A549 (cell line): ENCODE results near the gene PTK7.

Experiments
- CEBPB ChIP-seq, 2 experiments: fragments of >200 bp in 1 of 2; sonication (Bioruptor Twin) in 1 of 2; formaldehyde crosslinking in 1 of 2; IDR thresholded peaks; 2 replicates each; pipeline ENCODE4 v1.6.1; 2012 to 2016
- HOXB5 ChIP-seq: fragments of 250-450 bp; sonication (Bioruptor Pico); IDR thresholded peaks from 2 replicates; pipeline ENCODE4 v1.5.0; 2020; ENCODE audit warnings: mild to moderate bottlenecking, moderate library complexity
- KDM5A ChIP-seq: fragments of 200-600 bp; sonication (generic); IDR thresholded peaks from 2 replicates; pipeline ENCODE4 v1.6.1; 2016; ENCODE audit warnings: antibody characterized with exemption, mild to moderate bottlenecking
- MAFK ChIP-seq: fragments of 450-650 bp; IDR thresholded peaks from 2 replicates; pipeline ENCODE4 v1.6.1; 2014; ENCODE audit not compliant: partially characterized antibody
- MYC ChIP-seq: IDR thresholded peaks from 2 replicates; pipeline ENCODE4 v1.6.1; 2012; ENCODE audit warnings: mild to moderate bottlenecking, inconsistent platforms, low read length, improper control_type of control experiment, borderline replicate concordance
- POLR2A ChIP-seq: IDR thresholded peaks from 2 replicates; pipeline ENCODE4 v1.6.1; 2012; ENCODE audit warnings: mild to moderate bottlenecking, low read length
- RFX5 ChIP-seq: fragments of 450-650 bp; IDR thresholded peaks from 2 replicates; pipeline ENCODE4 v1.7.1; 2014; ENCODE audit warnings: antibody characterized with exemption, mild to moderate bottlenecking, moderate library complexity
- RNF2 ChIP-seq: fragments of 200-600 bp; sonication (generic); IDR thresholded peaks from 2 replicates; pipeline ENCODE4 v1.6.1; 2016; ENCODE audit warnings: low read depth, mild to moderate bottlenecking, antibody characterized with exemption, moderate library complexity, borderline replicate concordance
- ZSCAN20 ChIP-seq: fragments of 250-450 bp; sonication (Bioruptor Pico); IDR thresholded peaks from 2 replicates; pipeline ENCODE4 v1.8.0; 2022; ENCODE audit warnings: mild to moderate bottlenecking, moderate library complexity
- TF ChIP-seq, protein P1 (sequence below): fragments of >200 bp; sonication (Bioruptor Twin); formaldehyde crosslinking; IDR thresholded peaks from 3 replicates; pipeline ENCODE4 v1.5.1; 2016
- TF ChIP-seq, protein P2 (sequence below): fragments of 250-450 bp; sonication (Bioruptor Pico); IDR thresholded peaks from 2 replicates; pipeline ENCODE4 v1.5.0; 2021; ENCODE audit warnings: mild to moderate bottlenecking, moderate library complexity, borderline replicate concordance
- TF ChIP-seq, protein P3 (sequence below): IDR thresholded peaks from 2 replicates; pipeline ENCODE4 v1.6.1; 2012; ENCODE audit warnings: low read depth, borderline replicate concordance
- TF ChIP-seq, protein P4 (sequence below): IDR thresholded peaks from 2 replicates; pipeline ENCODE4 v1.6.1; 2012

GRCh38 chr6:43035495-43036194 lies 40.5 kb upstream of the PTK7 start:
- TF ChIP-seq, protein P1, sequence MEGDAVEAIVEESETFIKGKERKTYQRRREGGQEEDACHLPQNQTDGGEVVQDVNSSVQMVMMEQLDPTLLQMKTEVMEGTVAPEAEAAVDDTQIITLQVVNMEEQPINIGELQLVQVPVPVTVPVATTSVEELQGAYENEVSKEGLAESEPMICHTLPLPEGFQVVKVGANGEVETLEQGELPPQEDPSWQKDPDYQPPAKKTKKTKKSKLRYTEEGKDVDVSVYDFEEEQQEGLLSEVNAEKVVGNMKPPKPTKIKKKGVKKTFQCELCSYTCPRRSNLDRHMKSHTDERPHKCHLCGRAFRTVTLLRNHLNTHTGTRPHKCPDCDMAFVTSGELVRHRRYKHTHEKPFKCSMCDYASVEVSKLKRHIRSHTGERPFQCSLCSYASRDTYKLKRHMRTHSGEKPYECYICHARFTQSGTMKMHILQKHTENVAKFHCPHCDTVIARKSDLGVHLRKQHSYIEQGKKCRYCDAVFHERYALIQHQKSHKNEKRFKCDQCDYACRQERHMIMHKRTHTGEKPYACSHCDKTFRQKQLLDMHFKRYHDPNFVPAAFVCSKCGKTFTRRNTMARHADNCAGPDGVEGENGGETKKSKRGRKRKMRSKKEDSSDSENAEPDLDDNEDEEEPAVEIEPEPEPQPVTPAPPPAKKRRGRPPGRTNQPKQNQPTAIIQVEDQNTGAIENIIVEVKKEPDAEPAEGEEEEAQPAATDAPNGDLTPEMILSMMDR = no peak
- TF ChIP-seq POLR2A (no peak), CEBPB (IDR thresholded peaks at IDR 0.05) (no peak), RNF2 (no peak), ZSCAN20 (CRISPR knock-in tag) (no peak), KDM5A (no peak), RFX5 (no peak), MAFK (no peak), HOXB5 (CRISPR knock-in tag) (no peak), MYC (no peak)
- TF ChIP-seq, protein P2, sequence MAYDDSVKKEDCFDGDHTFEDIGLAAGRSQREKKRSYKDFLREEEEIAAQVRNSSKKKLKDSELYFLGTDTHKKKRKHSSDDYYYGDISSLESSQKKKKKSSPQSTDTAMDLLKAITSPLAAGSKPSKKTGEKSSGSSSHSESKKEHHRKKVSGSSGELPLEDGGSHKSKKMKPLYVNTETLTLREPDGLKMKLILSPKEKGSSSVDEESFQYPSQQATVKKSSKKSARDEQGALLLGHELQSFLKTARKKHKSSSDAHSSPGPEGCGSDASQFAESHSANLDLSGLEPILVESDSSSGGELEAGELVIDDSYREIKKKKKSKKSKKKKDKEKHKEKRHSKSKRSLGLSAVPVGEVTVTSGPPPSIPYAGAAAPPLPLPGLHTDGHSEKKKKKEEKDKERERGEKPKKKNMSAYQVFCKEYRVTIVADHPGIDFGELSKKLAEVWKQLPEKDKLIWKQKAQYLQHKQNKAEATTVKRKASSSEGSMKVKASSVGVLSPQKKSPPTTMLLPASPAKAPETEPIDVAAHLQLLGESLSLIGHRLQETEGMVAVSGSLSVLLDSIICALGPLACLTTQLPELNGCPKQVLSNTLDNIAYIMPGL = no peak
- TF ChIP-seq, protein P3, sequence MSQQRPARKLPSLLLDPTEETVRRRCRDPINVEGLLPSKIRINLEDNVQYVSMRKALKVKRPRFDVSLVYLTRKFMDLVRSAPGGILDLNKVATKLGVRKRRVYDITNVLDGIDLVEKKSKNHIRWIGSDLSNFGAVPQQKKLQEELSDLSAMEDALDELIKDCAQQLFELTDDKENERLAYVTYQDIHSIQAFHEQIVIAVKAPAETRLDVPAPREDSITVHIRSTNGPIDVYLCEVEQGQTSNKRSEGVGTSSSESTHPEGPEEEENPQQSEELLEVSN = no peak
- TF ChIP-seq, protein P4, sequence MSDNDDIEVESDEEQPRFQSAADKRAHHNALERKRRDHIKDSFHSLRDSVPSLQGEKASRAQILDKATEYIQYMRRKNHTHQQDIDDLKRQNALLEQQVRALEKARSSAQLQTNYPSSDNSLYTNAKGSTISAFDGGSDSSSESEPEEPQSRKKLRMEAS = no peak
